HG02588 (cell line): ENCODE measurements around the gene SLC6A8.

Experiments used
- ATAC-seq: cut with Tn5 transposase; IDR thresholded peaks from one replicate; pipeline ENCODE4 v1.9.1; 2021; ENCODE audit warnings: mild to moderate bottlenecking, moderate library complexity; ENCODE audit not compliant: unreplicated experiment

Gene SLC6A8

GRCh38 chrX:153648358-153649177 is 39.2 kb upstream of the SLC6A8 start:
- ATAC-seq = no peak

- no peak for ATAC-seq
These were observed 38.4 kb upstream of the SLC6A8 start for GRCh38 chrX:153649178-153649914.

GRCh38 chrX:153649915-153650782 is 37.6 kb upstream of the SLC6A8 start:
- no peak for ATAC-seq

- no peak for ATAC-seq
These were observed 36.8 kb upstream of the SLC6A8 start for GRCh38 chrX:153650959-153651358.

- no peak for ATAC-seq
These were observed 36.1 kb upstream of the SLC6A8 start for GRCh38 chrX:153651540-153652079.

GRCh38 chrX:153653556-153653955 is 34.2 kb upstream of the SLC6A8 start:
- ATAC-seq = no peak

GRCh38 chrX:153657161-153657560 is 30.6 kb upstream of the SLC6A8 start:
- no peak for ATAC-seq

- no peak for ATAC-seq
These were observed 28.5 kb upstream of the SLC6A8 start for GRCh38 chrX:153659268-153659667.

- ATAC-seq = no peak
These were observed 25.5 kb upstream of the SLC6A8 start for GRCh38 chrX:153662266-153662665.

GRCh38 chrX:153665726-153666306 is 21.9 kb upstream of the SLC6A8 start:
- no peak for ATAC-seq

- ATAC-seq = no peak
These were observed 20.3 kb upstream of the SLC6A8 start for GRCh38 chrX:153667281-153667955.

- ATAC-seq = peak; percentile 53
These were observed 19.8 kb upstream of the SLC6A8 start for GRCh38 chrX:153667956-153668396.

- ATAC-seq = no peak
These were observed 19.1 kb upstream of the SLC6A8 start for GRCh38 chrX:153668423-153669173.

GRCh38 chrX:153669174-153669890 is 18.4 kb upstream of the SLC6A8 start:
- ATAC-seq = no peak

- no peak for ATAC-seq
These were observed 17.6 kb upstream of the SLC6A8 start for GRCh38 chrX:153669901-153670731.

- ATAC-seq = no peak
These were observed 16.8 kb upstream of the SLC6A8 start for GRCh38 chrX:153670748-153671588.
